Dermis microvascular lymphatic vessel endothelial cell (primary cell): ENCODE data around the gene IL25. TPM values are rescaled to one million over a fixed set of nuclear protein-coding genes. Genes with fewer than 3 reads are reported as not detected.
"Not testable (repeated sequence)": the region's sequence is repeated elsewhere in the genome, so short reads cannot be mapped to it uniquely, and the experiment has no call there.

Experiments
- DNase-seq, 2 donors: peaks; one replicate each; pipeline versions ENCODE4 v3.0.0 to v3.0.0-alpha.2; 2010; ENCODE audit warnings: low read depth in 2 of 2
- total RNA-seq: library from RNA; depleted of rRNA; stranded (reverse); fragments of >200 nt; gene quantifications from 2 replicates; pipeline ENCODE4 v1.2.1, GENCODE V29; 2014

Gene IL25
- total RNA-seq, 1 donor from 2014 or later: not detected

- DNase-seq: no peak
Measured at GRCh38 chr14:23387916-23388882, 15.6 kb downstream of the IL25 start.

- no peak for DNase-seq
Measured at GRCh38 chr14:23388996-23389395, 16.4 kb downstream of the IL25 start.

- no peak for DNase-seq
Measured at GRCh38 chr14:23389396-23389795, 16.8 kb downstream of the IL25 start.

- not testable (repeated sequence) for DNase-seq
Measured at GRCh38 chr14:23389871-23390270, 17.3 kb downstream of the IL25 start.

GRCh38 chr14:23392613-23393012 is 20.0 kb downstream of the IL25 start:
- DNase-seq: no peak

- DNase-seq: no peak
Measured at GRCh38 chr14:23396126-23396525, 23.5 kb downstream of the IL25 start.

GRCh38 chr14:23396781-23397407 is 24.3 kb downstream of the IL25 start:
- DNase-seq: no peak

- DNase-seq: no peak
Measured at GRCh38 chr14:23398348-23398747, 25.7 kb downstream of the IL25 start.

- no peak for DNase-seq
Measured at GRCh38 chr14:23399136-23399535, 26.5 kb downstream of the IL25 start.

- no peak for DNase-seq
Measured at GRCh38 chr14:23399591-23399990, 27.0 kb downstream of the IL25 start.

GRCh38 chr14:23400496-23401149 is 28.0 kb downstream of the IL25 start:
- not testable (repeated sequence) for DNase-seq

GRCh38 chr14:23401291-23401690 is 28.7 kb downstream of the IL25 start:
- DNase-seq: no peak

GRCh38 chr14:23402296-23403138 is 29.9 kb downstream of the IL25 start:
- DNase-seq: no peak

GRCh38 chr14:23403139-23403438 is 30.5 kb downstream of the IL25 start:
- no peak for DNase-seq

- DNase-seq: no peak
Measured at GRCh38 chr14:23403908-23404307, 31.3 kb downstream of the IL25 start.

GRCh38 chr14:23404331-23404900 is 31.8 kb downstream of the IL25 start:
- DNase-seq: no peak

- DNase-seq: no peak
Measured at GRCh38 chr14:23405096-23405495, 32.5 kb downstream of the IL25 start.

GRCh38 chr14:23405516-23406025 is 33.0 kb downstream of the IL25 start:
- DNase-seq: no peak

- DNase-seq: no peak
Measured at GRCh38 chr14:23406244-23406643, 33.6 kb downstream of the IL25 start.

- DNase-seq: no peak
Measured at GRCh38 chr14:23406725-23407355, 34.2 kb downstream of the IL25 start.
